Measurements from ENCODE around the gene PSORS1C1. TPM values are rescaled to one million over a fixed set of nuclear protein-coding genes. Genes with fewer than 3 reads are reported as not detected.
"Not testable (repeated sequence)": the region's sequence is repeated elsewhere in the genome, so short reads cannot be mapped to it uniquely, and the experiment has no call there.

The PSORS1C1 gene
- total RNA-seq, 1 experiment from 2014 or later, result 0.48 TPM

- DNase-seq (ENCODE audit: low read depth), result no peak
These were observed 63.8 kb downstream of the PSORS1C1 start for GRCh38 chr6:31178143-31179041.

GRCh38 chr6:31179042-31179386 is 64.4 kb downstream of the PSORS1C1 start:
- DNase-seq (ENCODE audit: low read depth), result no peak

GRCh38 chr6:31179896-31180295 is 65.3 kb downstream of the PSORS1C1 start:
- no peak for DNase-seq (ENCODE audit: low read depth)

GRCh38 chr6:31180500-31180899 is 65.9 kb downstream of the PSORS1C1 start:
- DNase-seq (ENCODE audit: low read depth), result peak; percentile 91

- DNase-seq (ENCODE audit: low read depth), result not testable (repeated sequence)
These were observed 68.7 kb downstream of the PSORS1C1 start for GRCh38 chr6:31183287-31183686.

GRCh38 chr6:31183859-31184258 is 69.3 kb downstream of the PSORS1C1 start:
- not testable (repeated sequence) for DNase-seq (ENCODE audit: low read depth)

GRCh38 chr6:31185695-31186051 is 71.1 kb downstream of the PSORS1C1 start:
- DNase-seq (ENCODE audit: low read depth), result not testable (repeated sequence)

GRCh38 chr6:31186052-31186734 is 71.6 kb downstream of the PSORS1C1 start:
- no peak for DNase-seq (ENCODE audit: low read depth)

GRCh38 chr6:31187780-31188194 is 73.2 kb downstream of the PSORS1C1 start:
- no peak for DNase-seq (ENCODE audit: low read depth)

- not testable (repeated sequence) for DNase-seq (ENCODE audit: low read depth)
These were observed 74.6 kb downstream of the PSORS1C1 start for GRCh38 chr6:31189223-31189622.

Other genes starting within 250 kb of the PSORS1C1 start
- gene DDR1, start 230.3 kb upstream of the PSORS1C1 start, total RNA-seq (2014; rRNA removed; shearing (Covaris generic)), result 12.0 and 16.6 TPM in 2 replicates
- 12.4 and 14.6 TPM in 2 replicates for gene GTF2H4, start 206.6 kb upstream of the PSORS1C1 start, total RNA-seq (2014; rRNA removed; shearing (Covaris generic))
- 9.5 and 9.6 TPM in 2 replicates for gene VARS2, start 200.6 kb upstream of the PSORS1C1 start, total RNA-seq (2014; rRNA removed; shearing (Covaris generic))
- 0.24 TPM in 1 of 2 replicates, not detected in the other for gene SFTA2, start 182.6 kb upstream of the PSORS1C1 start, total RNA-seq (2014; rRNA removed; shearing (Covaris generic))
- not detected in 2 replicates for gene MUCL3, start 173.8 kb upstream of the PSORS1C1 start, total RNA-seq (2014; rRNA removed; shearing (Covaris generic))
- gene MUC21, start 131.1 kb upstream of the PSORS1C1 start, total RNA-seq (2014; rRNA removed; shearing (Covaris generic)), result not detected in 2 replicates
- not detected in 2 replicates for gene MUC22, start 104.3 kb upstream of the PSORS1C1 start, total RNA-seq (2014; rRNA removed; shearing (Covaris generic))
- gene C6orf15, start 2.2 kb upstream of the PSORS1C1 start, total RNA-seq (2014; rRNA removed; shearing (Covaris generic)), result not detected in 2 replicates
- gene CDSN, start 5.6 kb downstream of the PSORS1C1 start, total RNA-seq (2014; rRNA removed; shearing (Covaris generic)), result not detected in 2 replicates
- gene PSORS1C2, start 24.3 kb downstream of the PSORS1C1 start, total RNA-seq (2014; rRNA removed; shearing (Covaris generic)), result not detected in 2 replicates
- gene CCHCR1, start 43.0 kb downstream of the PSORS1C1 start, total RNA-seq (2014; rRNA removed; shearing (Covaris generic)), result 23.4 and 26.0 TPM in 2 replicates
- 49.5 and 53.1 TPM in 2 replicates for gene TCF19, start 43.8 kb downstream of the PSORS1C1 start, total RNA-seq (2014; rRNA removed; shearing (Covaris generic))
- gene POU5F1, start 55.9 kb downstream of the PSORS1C1 start, total RNA-seq (2014; rRNA removed; shearing (Covaris generic)), result 0.36 TPM in 1 of 2 replicates, not detected in the other
- gene HLA-C, start 157.3 kb downstream of the PSORS1C1 start, total RNA-seq (2014; rRNA removed; shearing (Covaris generic)), result 1,008 and 1,072 TPM in 2 replicates
- 1,333 and 1,408 TPM in 2 replicates for gene HLA-B, start 242.4 kb downstream of the PSORS1C1 start, total RNA-seq (2014; rRNA removed; shearing (Covaris generic))